CD4-positive, alpha-beta memory T cell (primary cell): ENCODE data around the gene BRF1. TPM values are rescaled to one million over a fixed set of nuclear protein-coding genes. Genes with fewer than 3 reads are reported as not detected.

ENCODE experiments used
- CTCF ChIA-PET: fragments of 350-600 bp; sonication (Branson Sonifier 250); formaldehyde crosslinking; loops from one replicate; lab custom pipeline; 2021; ENCODE audit warnings: inconsistent platforms; ENCODE audit not compliant: partially characterized antibody; lab: Charles Lee
- POLR2A ChIA-PET: fragments of 350-600 bp; sonication (Branson Sonifier 250); formaldehyde crosslinking; loops from one replicate; lab custom pipeline; 2021; ENCODE audit not compliant: partially characterized antibody; lab: Charles Lee
- DNase-seq, 5 donors: peaks; one replicate each; pipeline versions ENCODE4 v3.0.0 to v3.0.0-alpha.2; 2020 to 2022; ENCODE audit warnings: mixed read lengths in 1 of 5
- H3K27ac ChIP-seq: one replicate; pipeline ENCODE4 v1.7.0; 2013; ENCODE audit warnings: low read depth, low read length
- H3K27me3 ChIP-seq: 2 replicates; pipeline ENCODE4 v1.7.0; 2013; ENCODE audit warnings: mild to moderate bottlenecking, low read length, moderate library complexity; ENCODE audit not compliant: insufficient read depth
- H3K36me3 ChIP-seq: 2 replicates; pipeline ENCODE4 v1.7.0; 2013; ENCODE audit warnings: mild to moderate bottlenecking, low read length, moderate library complexity; ENCODE audit not compliant: insufficient read depth
- H3K4me1 ChIP-seq: 2 replicates; pipeline ENCODE4 v1.7.0; 2013; ENCODE audit warnings: mild to moderate bottlenecking, low read length, moderate library complexity; ENCODE audit not compliant: insufficient read depth
- H3K4me3 ChIP-seq, 2 donors: one replicate each; pipeline ENCODE4 v1.7.0; 2013; ENCODE audit warnings: low read length in 2 of 2, mild to moderate bottlenecking in 1 of 2
- H3K9me3 ChIP-seq, 2 donors: one replicate each; pipeline ENCODE4 v1.7.0; 2013; ENCODE audit warnings: low read length in 2 of 2, control low read depth in 1 of 2; ENCODE audit not compliant: control insufficient read depth in 1 of 2
- H3K27ac Mint-ChIP-seq, 7 donors: one replicate each; pipeline ENCODE4 v1.8.0; 2020 to 2021; ENCODE audit warnings: mixed read lengths in 7 of 7, mild to moderate bottlenecking in 6 of 7, inconsistent platforms in 3 of 7, moderate library complexity in 3 of 7
- H3K27me3 Mint-ChIP-seq, 2 donors: one replicate each; pipeline ENCODE4 v1.8.0; 2020 to 2021; ENCODE audit warnings: mixed read lengths in 2 of 2
- H3K36me3 Mint-ChIP-seq, 2 donors: one replicate each; pipeline ENCODE4 v1.8.0; 2020 to 2021; ENCODE audit warnings: mixed read lengths in 2 of 2, inconsistent platforms in 1 of 2, mild to moderate bottlenecking in 1 of 2
- H3K4me1 Mint-ChIP-seq, 4 donors: one replicate each; pipeline ENCODE4 v1.8.0; 2020 to 2021; ENCODE audit warnings: mixed read lengths in 4 of 4, mild to moderate bottlenecking in 1 of 4
- H3K4me3 Mint-ChIP-seq, 8 donors: one replicate each; pipeline ENCODE4 v1.8.0; 2020 to 2021; ENCODE audit warnings: mixed read lengths in 8 of 8, mild to moderate bottlenecking in 7 of 8, moderate library complexity in 6 of 8, inconsistent platforms in 3 of 8
- H3K9me3 Mint-ChIP-seq, 8 donors: one replicate each; pipeline ENCODE4 v1.8.0; 2020 to 2021; ENCODE audit warnings: mixed read lengths in 8 of 8, mild to moderate bottlenecking in 5 of 8, inconsistent platforms in 3 of 8, moderate library complexity in 1 of 8
- intact Hi-C: fragments of 100-400 bp; cut with micrococcal nuclease; formaldehyde crosslinking; loops from one replicate; pipeline ENCODE4 v1.15.1; 2023
- polyA plus RNA-seq, 2 donors: library from polyadenylated mRNA; unstranded; fragments of 300-500 nt; fragmentation: Illumina TruSeq; gene quantifications; one replicate each; pipeline ENCODE4 v1.2.3, GENCODE V29; 2021
- total RNA-seq, 2 experiments: library from RNA; stranded (reverse); gene quantifications; one replicate each; pipeline ENCODE4 v1.2.3, GENCODE V29; 2021

Gene BRF1
- total and polyA plus RNA-seq, 4 experiments from 2014 or later: 3.0 to 56.0 (median 30.0) TPM

- peaks cover 45% of the 10 kb centered on the region for H3K4me1 ChIP-seq
- H3K4me3 ChIP-seq: no peak overlapping the region
- Mint-ChIP-seq H3K27me3 (peaks cover 6 to 7% of the 10 kb centered on the region in 2 donors), H3K9me3 (peaks cover 0 to 2% (median 0%) of the 10 kb centered on the region in 8 donors), H3K4me1 (peaks cover 7 to 32% (median 23%) of the 10 kb centered on the region in 4 donors), H3K36me3 (no peaks in the 10 kb centered on the region), H3K4me3 (no peak overlapping the region), H3K27ac (no peak overlapping the region)
- H3K27me3 ChIP-seq: peaks cover 4% of the 10 kb centered on the region
- intact Hi-C loops: no loop called here
- ChIA-PET POLR2A (interaction anchor here (0.9 kb wide), 1 partner anchor 9 kb away, joined by 3 read pairs; no protein-coding TSS in a partner anchor), CTCF (no interaction called here)
- DNase-seq: no peak
- no peaks in the 10 kb centered on the region for H3K36me3 ChIP-seq
- H3K9me3 ChIP-seq: no peaks in the 10 kb centered on the region
- H3K27ac ChIP-seq: no peak overlapping the region
These were observed 129.7 kb downstream of the BRF1 start for GRCh38 chr14:105171004-105171673.

DNA sequence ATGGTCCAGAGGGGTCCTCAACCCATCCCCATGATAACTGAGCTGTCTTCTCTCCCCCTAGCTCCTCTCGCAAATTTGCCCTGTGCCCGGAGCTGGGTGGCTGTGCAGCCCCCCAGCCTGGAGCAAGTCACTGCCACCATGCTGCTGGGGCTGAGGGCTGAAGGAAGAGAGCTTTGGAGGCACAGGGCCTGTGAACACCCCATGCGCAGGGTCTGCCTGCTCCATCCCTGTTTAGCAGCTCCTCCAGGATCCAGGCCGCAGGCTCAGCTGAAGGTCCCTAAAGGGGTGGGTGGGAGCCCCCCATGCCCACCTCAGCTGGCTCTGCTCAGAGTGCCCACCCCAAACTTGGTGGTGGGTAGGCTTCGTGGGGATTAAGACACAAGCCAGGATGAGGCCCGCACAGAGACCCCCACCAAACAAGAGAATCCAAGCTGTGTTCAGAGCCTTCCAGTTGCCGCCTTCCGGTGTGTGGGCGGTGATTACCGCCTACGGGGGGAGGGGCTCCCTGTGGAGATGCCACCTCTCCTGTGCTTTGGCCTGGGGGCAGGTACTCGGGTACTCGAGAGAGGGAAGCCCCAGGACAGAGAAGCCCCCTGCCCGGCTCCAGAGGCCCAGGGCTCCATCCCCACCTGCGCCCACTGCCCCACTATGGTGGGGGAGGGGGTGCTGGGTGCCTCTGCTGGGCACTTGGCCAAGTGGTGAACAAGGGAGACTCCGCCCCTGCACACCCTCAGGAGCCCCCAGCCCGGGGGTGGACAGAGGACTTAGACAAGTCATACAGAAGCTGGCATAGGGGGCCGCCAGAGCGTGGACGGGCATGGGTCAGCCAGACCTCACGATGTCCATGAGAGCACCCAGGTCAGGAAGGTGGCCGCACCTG is 130.8 kb downstream of the BRF1 start:
- H3K27me3 ChIP-seq: peaks cover 4% of the 10 kb centered on the region
- ChIA-PET CTCF (interaction anchor here (1.1 to 1.9 kb wide), 4 partner anchors 12 to 182 kb away, joined by 3 to 9 read pairs (median 5); no protein-coding TSS in a partner anchor), POLR2A (interaction anchor here (0.8 to 1.8 kb wide), 3 partner anchors 10 to 145 kb away, joined by 3 to 5 read pairs (median 5); partner anchors contain the start of genes NUDT14 and PACS2)
- no peak overlapping the region for H3K27ac ChIP-seq
- peak in 1 of 5 donors; percentile 22 for DNase-seq
- Mint-ChIP-seq H3K4me1 (peaks cover 7 to 30% (median 20%) of the 10 kb centered on the region in 4 donors), H3K9me3 (peaks cover 0 to 2% (median 0%) of the 10 kb centered on the region in 8 donors), H3K27me3 (peaks cover 6 to 7% of the 10 kb centered on the region in 2 donors), H3K36me3 (no peaks in the 10 kb centered on the region), H3K27ac (no peak overlapping the region), H3K4me3 (peak overlapping the region; percentile 68 to 84 (median 78))
- no peaks in the 10 kb centered on the region for H3K36me3 ChIP-seq
- H3K4me1 ChIP-seq: peaks cover 36% of the 10 kb centered on the region
- intact Hi-C loops: no loop called here
- no peaks in the 10 kb centered on the region for H3K9me3 ChIP-seq
- no peak overlapping the region for H3K4me3 ChIP-seq

DNA sequence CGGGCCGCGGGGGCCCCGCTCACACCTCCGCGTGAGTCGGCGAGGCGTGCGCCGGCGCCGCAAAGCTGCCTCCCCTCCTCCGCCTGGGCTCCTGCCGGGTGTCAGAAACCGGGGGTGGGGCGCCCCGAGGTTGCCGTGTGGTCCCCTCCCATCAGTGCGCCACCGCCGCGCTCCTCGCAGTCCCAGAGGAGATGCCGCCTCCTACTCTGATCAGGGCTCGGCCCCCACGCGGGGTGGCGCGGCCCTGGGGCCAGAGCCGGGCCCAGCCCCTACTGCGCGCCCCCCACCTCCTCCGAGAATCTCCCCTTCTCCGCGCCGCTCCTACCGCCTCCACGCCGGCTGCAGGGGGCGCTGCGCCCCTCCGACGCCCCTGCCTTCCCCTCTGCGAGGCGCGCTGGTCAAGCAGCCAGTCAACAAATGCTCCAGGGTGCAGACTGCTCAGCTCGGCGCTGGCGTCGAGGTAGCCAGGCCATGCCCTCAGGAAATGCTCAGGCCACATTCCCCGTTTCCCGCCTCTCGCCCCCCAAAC is 131.8 kb downstream of the BRF1 start:
- POLR2A ChIA-PET: interaction anchor here (0.8 to 1.8 kb wide), 2 partner anchors 12 to 146 kb away, joined by 5 read pairs; partner anchors contain the start of genes NUDT14 and PACS2
- Mint-ChIP-seq H3K9me3 (peaks cover 0 to 2% (median 0%) of the 10 kb centered on the region in 8 donors), H3K27me3 (peaks cover 6 to 7% of the 10 kb centered on the region in 2 donors), H3K4me3 (peak overlapping the region; percentile 38 to 71 (median 58)), H3K4me1 (peaks cover 4 to 20% (median 11%) of the 10 kb centered on the region in 4 donors), H3K36me3 (no peaks in the 10 kb centered on the region), H3K27ac (no peak overlapping the region)
- intact Hi-C loops: no loop called here
- Histone ChIP-seq H3K4me3 (peak overlapping the region in 1 of 2 donors; percentile 38), H3K4me1 (peaks cover 27% of the 10 kb centered on the region), H3K27me3 (peaks cover 4% of the 10 kb centered on the region), H3K9me3 (no peaks in the 10 kb centered on the region), H3K36me3 (no peaks in the 10 kb centered on the region), H3K27ac (no peak overlapping the region)
- DNase-seq: peak; percentile 26 to 60 (median 37)
- CTCF ChIA-PET: interaction anchor here (1.0 to 1.9 kb wide), 5 partner anchors 13 to 183 kb away, joined by 3 to 9 read pairs (median 4); no protein-coding TSS in a partner anchor

- Histone ChIP-seq H3K4me1 (peaks cover 26% of the 10 kb centered on the region), H3K36me3 (no peaks in the 10 kb centered on the region), H3K9me3 (no peaks in the 10 kb centered on the region), H3K27me3 (peaks cover 4% of the 10 kb centered on the region), H3K27ac (no peak within 1 kb of the TSS), H3K4me3 (peak within 1 kb of the TSS in 1 of 2 donors; percentile 38)
- intact Hi-C loops: no loop called here
- ChIA-PET POLR2A (interaction anchor here (1.8 kb wide), 1 partner anchor 146 kb away, joined by 5 read pairs; the partner anchor contains the start of gene PACS2), CTCF (interaction anchor here (1.0 to 1.9 kb wide), 4 partner anchors 14 to 184 kb away, joined by 3 to 6 read pairs (median 4); no protein-coding TSS in a partner anchor)
- DNase-seq: peak; percentile 35 to 68 (median 51)
- H3K9me3 Mint-ChIP-seq: peaks cover 0 to 2% (median 0%) of the 10 kb centered on the region in 8 donors
- no peak within 1 kb of the TSS for H3K27ac Mint-ChIP-seq
- peak within 1 kb of the TSS; percentile 71 to 84 (median 78) for H3K4me3 Mint-ChIP-seq
- no peaks in the 10 kb centered on the region for H3K36me3 Mint-ChIP-seq
- peaks cover 4 to 20% (median 11%) of the 10 kb centered on the region in 4 donors for H3K4me1 Mint-ChIP-seq
- H3K27me3 Mint-ChIP-seq: peaks cover 6 to 7% of the 10 kb centered on the region in 2 donors
These were observed 132.3 kb downstream of the BRF1 start, which contains the start of gene JAG2 for GRCh38 chr14:105168496-105168978. Gene JAG2 (minus strand): TSS chr14:105168776. CDS start chr14:105168420, 356 bp downstream.

- peak overlapping the region in 1 of 2 donors; percentile 35 for H3K4me3 ChIP-seq
- no peak overlapping the region for H3K27ac ChIP-seq
- H3K4me1 ChIP-seq: peaks cover 26% of the 10 kb centered on the region
- no peak for DNase-seq
- intact Hi-C loops: no loop called here
- ChIA-PET CTCF (interaction anchor here (1.0 kb wide), 2 partner anchors 14 to 33 kb away, joined by 3 read pairs; no protein-coding TSS in a partner anchor), POLR2A (no interaction called here)
- Mint-ChIP-seq H3K4me1 (peaks cover 4 to 20% (median 10%) of the 10 kb centered on the region in 4 donors), H3K36me3 (no peaks in the 10 kb centered on the region), H3K27ac (no peak overlapping the region), H3K27me3 (peaks cover 6 to 7% of the 10 kb centered on the region in 2 donors), H3K9me3 (peaks cover 0 to 2% (median 0%) of the 10 kb centered on the region in 8 donors), H3K4me3 (peak overlapping the region in 2 of 8 donors; percentile 71 to 74)
- no peaks in the 10 kb centered on the region for H3K36me3 ChIP-seq
- peaks cover 4% of the 10 kb centered on the region for H3K27me3 ChIP-seq
- no peaks in the 10 kb centered on the region for H3K9me3 ChIP-seq
These were observed 132.7 kb downstream of the BRF1 start for GRCh38 chr14:105168093-105168420.

- Histone ChIP-seq H3K36me3 (no peaks in the 10 kb centered on the region), H3K27ac (no peak overlapping the region), H3K4me1 (peaks cover 26% of the 10 kb centered on the region), H3K4me3 (peak overlapping the region in 1 of 2 donors; percentile 35), H3K9me3 (no peaks in the 10 kb centered on the region), H3K27me3 (peaks cover 4% of the 10 kb centered on the region)
- intact Hi-C loops: no loop called here
- peaks cover 6 to 7% of the 10 kb centered on the region in 2 donors for H3K27me3 Mint-ChIP-seq
- peak overlapping the region in 3 of 8 donors; percentile 46 to 74 (median 71) for H3K4me3 Mint-ChIP-seq
- ChIA-PET CTCF (interaction anchor here (1.0 kb wide), 1 partner anchor 15 kb away, joined by 3 read pairs; no protein-coding TSS in a partner anchor), POLR2A (no interaction called here)
- no peaks in the 10 kb centered on the region for H3K36me3 Mint-ChIP-seq
- peaks cover 4 to 20% (median 10%) of the 10 kb centered on the region in 4 donors for H3K4me1 Mint-ChIP-seq
- DNase-seq: no peak
- H3K27ac Mint-ChIP-seq: no peak overlapping the region
- H3K9me3 Mint-ChIP-seq: peaks cover 0 to 2% (median 0%) of the 10 kb centered on the region in 8 donors
These were observed 133.3 kb downstream of the BRF1 start for GRCh38 chr14:105167303-105168092.
